ENCODE data around the gene TENT5A. TPM values are rescaled to one million over a fixed set of nuclear protein-coding genes. Genes with fewer than 3 reads are reported as not detected.
"Not testable (repeated sequence)": the region's sequence is repeated elsewhere in the genome, so short reads cannot be mapped to it uniquely, and the experiment has no call there.

TENT5A gene
- total RNA-seq, 1 experiment from 2014 or later = 16.4 TPM

GRCh38 chr6:81740591-81740990 lies 11.9 kb downstream of the TENT5A start:
- H3K9me3 ChIP-seq, H3K27me3 ChIP-seq, DNase-seq, H3K4me3 ChIP-seq, H3K36me3 ChIP-seq: not testable (repeated sequence)

GRCh38 chr6:81739230-81740195 lies 13.0 kb downstream of the TENT5A start:
- DNase-seq = no peak
- Histone ChIP-seq H3K9me3 (no peaks in the 10 kb centered on the region), H3K36me3 (no peaks in the 10 kb centered on the region), H3K27me3 (no peaks in the 10 kb centered on the region), H3K4me3 (no peak overlapping the region)

- Histone ChIP-seq H3K36me3 (no peaks in the 10 kb centered on the region), H3K9me3 (no peaks in the 10 kb centered on the region), H3K4me3 (no peak overlapping the region), H3K27me3 (no peaks in the 10 kb centered on the region)
- no peak for DNase-seq
These were observed 16.1 kb downstream of the TENT5A start for GRCh38 chr6:81736428-81736827.

- H3K36me3 ChIP-seq = no peaks in the 10 kb centered on the region
- no peak for DNase-seq
- no peaks in the 10 kb centered on the region for H3K27me3 ChIP-seq
- no peaks in the 10 kb centered on the region for H3K9me3 ChIP-seq
- no peak overlapping the region for H3K4me3 ChIP-seq
These were observed 16.6 kb downstream of the TENT5A start for GRCh38 chr6:81735756-81736380.

- Histone ChIP-seq H3K9me3 (no peaks in the 10 kb centered on the region), H3K27me3 (no peaks in the 10 kb centered on the region), H3K36me3 (no peaks in the 10 kb centered on the region), H3K4me3 (no peak overlapping the region)
- no peak for DNase-seq
These were observed 17.9 kb downstream of the TENT5A start for GRCh38 chr6:81734500-81735150.

- Histone ChIP-seq H3K36me3 (no peaks in the 10 kb centered on the region), H3K4me3 (no peak overlapping the region), H3K27me3 (no peaks in the 10 kb centered on the region), H3K9me3 (no peaks in the 10 kb centered on the region)
- no peak for DNase-seq
These were observed 18.4 kb downstream of the TENT5A start for GRCh38 chr6:81734081-81734480.

- no peak for DNase-seq
- Histone ChIP-seq H3K4me3 (no peak overlapping the region), H3K27me3 (no peaks in the 10 kb centered on the region), H3K36me3 (no peaks in the 10 kb centered on the region), H3K9me3 (no peaks in the 10 kb centered on the region)
These were observed 20.7 kb downstream of the TENT5A start for GRCh38 chr6:81731814-81732213.

GRCh38 chr6:81727876-81728517 lies 24.5 kb downstream of the TENT5A start:
- no peaks in the 10 kb centered on the region for H3K9me3 ChIP-seq
- no peak for DNase-seq
- no peaks in the 10 kb centered on the region for H3K36me3 ChIP-seq

GRCh38 chr6:81725127-81725526 lies 27.4 kb downstream of the TENT5A start:
- H3K4me3 ChIP-seq = no peak overlapping the region
- H3K36me3 ChIP-seq = no peaks in the 10 kb centered on the region
- no peak for DNase-seq
- H3K27me3 ChIP-seq = no peaks in the 10 kb centered on the region
- no peaks in the 10 kb centered on the region for H3K9me3 ChIP-seq

More at GRCh38 chr6:81727876-81728517, 24.5 kb downstream of the TENT5A start:
- H3K27me3 ChIP-seq = no peaks in the 10 kb centered on the region
- no peak overlapping the region for H3K4me3 ChIP-seq

GRCh38 chr6:81722506-81723223 lies 29.8 kb downstream of the TENT5A start:
- Histone ChIP-seq H3K4me3 (no peak overlapping the region), H3K9me3 (no peaks in the 10 kb centered on the region), H3K27me3 (no peaks in the 10 kb centered on the region), H3K36me3 (no peaks in the 10 kb centered on the region)
- no peak for DNase-seq

- no peak for DNase-seq
- H3K4me3 ChIP-seq = no peak overlapping the region
- no peaks in the 10 kb centered on the region for H3K36me3 ChIP-seq
- no peaks in the 10 kb centered on the region for H3K27me3 ChIP-seq
- no peaks in the 10 kb centered on the region for H3K9me3 ChIP-seq
These were observed 32.1 kb downstream of the TENT5A start for GRCh38 chr6:81720427-81720826.

- Histone ChIP-seq H3K27me3 (no peaks in the 10 kb centered on the region), H3K9me3 (no peaks in the 10 kb centered on the region), H3K36me3 (no peaks in the 10 kb centered on the region), H3K4me3 (no peak overlapping the region)
- no peak for DNase-seq
These were observed 34.4 kb downstream of the TENT5A start for GRCh38 chr6:81718126-81718525.

GRCh38 chr6:81714684-81715083 lies 37.8 kb downstream of the TENT5A start:
- Histone ChIP-seq H3K36me3 (no peaks in the 10 kb centered on the region), H3K4me3 (no peak overlapping the region), H3K27me3 (no peaks in the 10 kb centered on the region)

GRCh38 chr6:81713205-81713604 lies 39.3 kb downstream of the TENT5A start:
- DNase-seq = no peak
- Histone ChIP-seq H3K4me3 (no peak overlapping the region), H3K36me3 (no peaks in the 10 kb centered on the region), H3K27me3 (no peaks in the 10 kb centered on the region), H3K9me3 (no peaks in the 10 kb centered on the region)

More at GRCh38 chr6:81714684-81715083, 37.8 kb downstream of the TENT5A start:
- DNase-seq = no peak
- no peaks in the 10 kb centered on the region for H3K9me3 ChIP-seq

GRCh38 chr6:81708113-81708699 lies 44.3 kb downstream of the TENT5A start:
- Histone ChIP-seq H3K9me3 (no peaks in the 10 kb centered on the region), H3K27me3 (no peaks in the 10 kb centered on the region), H3K36me3 (no peaks in the 10 kb centered on the region), H3K4me3 (no peak overlapping the region)
- DNase-seq = no peak

GRCh38 chr6:81704700-81705099 lies 47.8 kb downstream of the TENT5A start:
- Histone ChIP-seq H3K4me3 (no peak overlapping the region), H3K36me3 (no peaks in the 10 kb centered on the region), H3K27me3 (no peaks in the 10 kb centered on the region)

More at GRCh38 chr6:81704700-81705099, 47.8 kb downstream of the TENT5A start:
- no peak for DNase-seq
- no peaks in the 10 kb centered on the region for H3K9me3 ChIP-seq

All from MG63 (cell line).